B cell (primary cell): ENCODE measurements around the gene FAM184B. TPM values are rescaled to one million over a fixed set of nuclear protein-coding genes. Genes with fewer than 3 reads are reported as not detected.

Source experiments
- ATAC-seq: fragments of 200-7000 bp; cut with Tn5 transposase; one replicate; pipeline ENCODE4 v1.10.0; 2021; ENCODE audit warnings: low read depth, mild to moderate bottlenecking, moderate number of reproducible peaks, moderate library complexity
- CTCF ChIA-PET: fragments of 350-600 bp; sonication (Branson Sonifier 250); formaldehyde crosslinking; loops from one replicate; lab custom pipeline; 2021; ENCODE audit warnings: antibody characterized with exemption, inconsistent platforms; lab: Charles Lee
- POLR2A ChIA-PET: fragments of 350-600 bp; sonication (Branson Sonifier 250); formaldehyde crosslinking; loops from one replicate; lab custom pipeline; 2021; ENCODE audit warnings: antibody characterized with exemption; lab: Charles Lee
- DNase-seq: peaks from one replicate; pipeline ENCODE4 v3.0.0; 2013
- H2AFZ ChIP-seq: 2 replicates; pipeline ENCODE4 v1.6.1; 2012; ENCODE audit warnings: mild to moderate bottlenecking, low read depth, low read length; ENCODE audit not compliant: insufficient read depth, poor library complexity, severe bottlenecking
- H3K27ac ChIP-seq, 2 donors: 1 replicate in 1 of 2; 2 replicates in 1 of 2; pipeline ENCODE4 v1.5.1; 2012 to 2013; ENCODE audit warnings: low read length in 2 of 2, mild to moderate bottlenecking in 2 of 2, moderate library complexity in 1 of 2
- H3K27me3 ChIP-seq, 4 experiments: fragments of 200-600 bp in 1 of 4; sonication (generic) in 1 of 4; replicated peaks in 1 of 4; 1 replicate in 2 of 4; 2 replicates in 2 of 4; pipeline versions ENCODE4 v1.6.1 to v1.7.0; 2013 to 2016; ENCODE audit warnings: low read length in 3 of 4, mild to moderate bottlenecking in 2 of 4, mixed read lengths in 1 of 4, moderate library complexity in 1 of 4; ENCODE audit not compliant: insufficient read depth in 4 of 4, control insufficient read depth in 3 of 4; ENCODE audit errors: control extremely low read depth in 1 of 4
- H3K36me3 ChIP-seq, 2 experiments: replicated peaks in 1 of 2; 1 replicate in 1 of 2; 2 replicates in 1 of 2; pipeline versions ENCODE4 v1.6.1 to v1.7.1; 2013; ENCODE audit warnings: low read length in 1 of 2; ENCODE audit not compliant: insufficient read depth in 2 of 2, control insufficient read depth in 1 of 2; ENCODE audit errors: control extremely low read depth in 1 of 2, extremely low read depth in 1 of 2
- H3K4me1 ChIP-seq, 2 donors: fragments of 200-600 bp in 1 of 2; sonication (generic) in 1 of 2; 1 replicate in 1 of 2; 2 replicates in 1 of 2; pipeline versions ENCODE4 v1.5.1 to v1.6.1; 2013 to 2017; ENCODE audit warnings: low read length in 2 of 2; ENCODE audit not compliant: control insufficient read depth in 2 of 2, insufficient read depth in 2 of 2
- H3K4me2 ChIP-seq: replicated peaks from 2 replicates; pipeline ENCODE3; 2012; ENCODE audit warnings: mild to moderate bottlenecking, low read depth, low read length; ENCODE audit not compliant: poor library complexity, severe bottlenecking
- H3K4me3 ChIP-seq, 5 experiments: fragments of 200-600 bp in 1 of 5; sonication (generic) in 1 of 5; 1 replicate in 3 of 5; 2 replicates in 2 of 5; pipeline versions ENCODE4 v1.5.1 to v1.7.0; 2011 to 2016; ENCODE audit warnings: low read length in 4 of 5, mild to moderate bottlenecking in 4 of 5, low read depth in 2 of 5, control low read depth in 1 of 5, moderate library complexity in 1 of 5; ENCODE audit not compliant: insufficient read depth in 1 of 5; ENCODE audit errors: control extremely low read depth in 1 of 5, extremely low read depth in 1 of 5
- H3K79me2 ChIP-seq: fragments of 200-600 bp; sonication (generic); one replicate; pipeline ENCODE4 v1.6.0; 2016; ENCODE audit warnings: low read length; ENCODE audit not compliant: control insufficient read depth, insufficient read depth
- H3K9ac ChIP-seq: fragments of 200-600 bp; sonication (generic); 2 replicates; pipeline ENCODE4 v1.6.1; 2017; ENCODE audit warnings: mild to moderate bottlenecking, low read length, moderate library complexity
- H3K9me3 ChIP-seq, 3 donors: one replicate each; pipeline versions ENCODE4 v1.6.1 to v1.7.1; 2013; ENCODE audit warnings: low read length in 2 of 3; ENCODE audit not compliant: control insufficient read depth in 2 of 3, insufficient read depth in 1 of 3; ENCODE audit errors: control extremely low read depth in 1 of 3
- H4K20me1 ChIP-seq: 2 replicates; pipeline ENCODE4 v1.6.0; 2012; ENCODE audit warnings: mild to moderate bottlenecking, low read length; ENCODE audit not compliant: insufficient read depth, control insufficient read depth, poor library complexity, severe bottlenecking
- H3K27ac Mint-ChIP-seq: one replicate; pipeline ENCODE4 v1.8.0; 2021; ENCODE audit warnings: mixed read lengths
- H3K27me3 Mint-ChIP-seq: one replicate; pipeline ENCODE4 v1.8.0; 2021; ENCODE audit warnings: mixed read lengths
- H3K4me1 Mint-ChIP-seq: one replicate; pipeline ENCODE4 v1.8.0; 2021; ENCODE audit warnings: mixed read lengths
- H3K4me3 Mint-ChIP-seq: one replicate; pipeline ENCODE4 v1.8.0; 2021; ENCODE audit warnings: mixed read lengths
- H3K9me3 Mint-ChIP-seq: one replicate; pipeline ENCODE4 v1.8.0; 2022; ENCODE audit warnings: mixed read lengths; ENCODE audit not compliant: insufficient read depth
- EZH2 ChIP-seq: IDR thresholded peaks from 2 replicates; pipeline ENCODE4 v1.6.1; 2012; ENCODE audit warnings: borderline replicate concordance, low read depth, mild to moderate bottlenecking, moderate library complexity, low read length; ENCODE audit not compliant: insufficient read depth, poor library complexity, severe bottlenecking
- WGBS: methylation state at CpG from one replicate; pipeline ENCODE4 v1.1.5; 2013; ENCODE audit warnings: missing lambda C conversion rate; ENCODE audit not compliant: insufficient coverage; 5-methylcytosine and 5-hydroxymethylcytosine counted together
- intact Hi-C: fragments of 100-400 bp; cut with micrococcal nuclease; formaldehyde crosslinking; loops from one replicate; pipeline ENCODE4 v1.10.0; 2022
- polyA plus RNA-seq: library from polyadenylated mRNA; depleted of rRNA; stranded (reverse); fragments of >200 nt; gene quantifications from 2 replicates; pipeline ENCODE4 v1.2.3, GENCODE V29; 2012
- total RNA-seq, 2 donors: library from RNA; stranded (reverse); fragments of 120-200 nt in 1 of 2; gene quantifications; 1 replicate in 1 of 2; 2 replicates in 1 of 2; pipeline versions ENCODE4 v1.2.3 to v1.2.4, GENCODE V29; 2013 to 2022
- TF ChIP-seq, protein P1 (sequence below): fragments of 200-600 bp; IDR thresholded peaks from one replicate; pipeline ENCODE4 v1.8.0; 2022; ENCODE audit warnings: antibody characterized with exemption, mild to moderate bottlenecking

The FAM184B gene
- total and polyA plus RNA-seq, 2 donors (not counting 1 experiment from before 2014, with no cell fraction given): not detected

DNA sequence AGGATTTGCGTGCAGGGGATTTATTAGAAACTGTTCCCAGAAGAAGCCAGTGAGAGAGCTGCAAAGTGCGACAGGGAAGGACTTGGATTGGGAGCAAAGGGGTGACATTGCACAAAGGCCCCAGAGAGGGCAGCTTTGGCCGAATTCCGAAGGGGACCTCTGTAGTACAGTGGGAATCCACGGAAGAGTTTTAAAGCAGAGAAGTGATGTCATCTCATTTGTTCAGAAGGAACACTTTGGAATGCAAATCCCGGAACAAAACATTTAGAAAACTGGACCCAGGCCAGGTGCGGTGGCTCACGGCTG lies 71.7 kb downstream of the FAM184B start:
- H3K4me2 ChIP-seq: no peak overlapping the region
- H3K79me2 ChIP-seq: no peaks in the 10 kb centered on the region
- H3K27ac ChIP-seq: no peak overlapping the region
- H3K36me3 ChIP-seq: no peaks in the 10 kb centered on the region
- no peak overlapping the region for H3K4me3 ChIP-seq
- DNase-seq (no peak), ATAC-seq (no peak)
- Mint-ChIP-seq H3K4me3 (no peak overlapping the region), H3K27ac (no peak overlapping the region), H3K27me3 (peaks cover 6% of the 10 kb centered on the region), H3K9me3 (no peaks in the 10 kb centered on the region), H3K4me1 (no peaks in the 10 kb centered on the region)
- no peaks in the 10 kb centered on the region for H3K4me1 ChIP-seq
- TF ChIP-seq, protein P1, sequence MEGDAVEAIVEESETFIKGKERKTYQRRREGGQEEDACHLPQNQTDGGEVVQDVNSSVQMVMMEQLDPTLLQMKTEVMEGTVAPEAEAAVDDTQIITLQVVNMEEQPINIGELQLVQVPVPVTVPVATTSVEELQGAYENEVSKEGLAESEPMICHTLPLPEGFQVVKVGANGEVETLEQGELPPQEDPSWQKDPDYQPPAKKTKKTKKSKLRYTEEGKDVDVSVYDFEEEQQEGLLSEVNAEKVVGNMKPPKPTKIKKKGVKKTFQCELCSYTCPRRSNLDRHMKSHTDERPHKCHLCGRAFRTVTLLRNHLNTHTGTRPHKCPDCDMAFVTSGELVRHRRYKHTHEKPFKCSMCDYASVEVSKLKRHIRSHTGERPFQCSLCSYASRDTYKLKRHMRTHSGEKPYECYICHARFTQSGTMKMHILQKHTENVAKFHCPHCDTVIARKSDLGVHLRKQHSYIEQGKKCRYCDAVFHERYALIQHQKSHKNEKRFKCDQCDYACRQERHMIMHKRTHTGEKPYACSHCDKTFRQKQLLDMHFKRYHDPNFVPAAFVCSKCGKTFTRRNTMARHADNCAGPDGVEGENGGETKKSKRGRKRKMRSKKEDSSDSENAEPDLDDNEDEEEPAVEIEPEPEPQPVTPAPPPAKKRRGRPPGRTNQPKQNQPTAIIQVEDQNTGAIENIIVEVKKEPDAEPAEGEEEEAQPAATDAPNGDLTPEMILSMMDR: no peak
- TF ChIP-seq EZH2: no peak
- H4K20me1 ChIP-seq: no peaks in the 10 kb centered on the region
- no peaks in the 10 kb centered on the region for H3K27me3 ChIP-seq
- H3K9ac ChIP-seq: no peak overlapping the region
- H3K9me3 ChIP-seq: no peaks in the 10 kb centered on the region
- ChIA-PET POLR2A (no interaction called here), CTCF (interaction anchor here (0.7 kb wide), 1 partner anchor 98 kb away, joined by 3 read pairs; no protein-coding TSS in a partner anchor)
- no peak overlapping the region for H2AFZ ChIP-seq
- intact Hi-C loops: no loop called here
- WGBS: 94% methylated on average over 8 of the region's 8 CpGs

DNA sequence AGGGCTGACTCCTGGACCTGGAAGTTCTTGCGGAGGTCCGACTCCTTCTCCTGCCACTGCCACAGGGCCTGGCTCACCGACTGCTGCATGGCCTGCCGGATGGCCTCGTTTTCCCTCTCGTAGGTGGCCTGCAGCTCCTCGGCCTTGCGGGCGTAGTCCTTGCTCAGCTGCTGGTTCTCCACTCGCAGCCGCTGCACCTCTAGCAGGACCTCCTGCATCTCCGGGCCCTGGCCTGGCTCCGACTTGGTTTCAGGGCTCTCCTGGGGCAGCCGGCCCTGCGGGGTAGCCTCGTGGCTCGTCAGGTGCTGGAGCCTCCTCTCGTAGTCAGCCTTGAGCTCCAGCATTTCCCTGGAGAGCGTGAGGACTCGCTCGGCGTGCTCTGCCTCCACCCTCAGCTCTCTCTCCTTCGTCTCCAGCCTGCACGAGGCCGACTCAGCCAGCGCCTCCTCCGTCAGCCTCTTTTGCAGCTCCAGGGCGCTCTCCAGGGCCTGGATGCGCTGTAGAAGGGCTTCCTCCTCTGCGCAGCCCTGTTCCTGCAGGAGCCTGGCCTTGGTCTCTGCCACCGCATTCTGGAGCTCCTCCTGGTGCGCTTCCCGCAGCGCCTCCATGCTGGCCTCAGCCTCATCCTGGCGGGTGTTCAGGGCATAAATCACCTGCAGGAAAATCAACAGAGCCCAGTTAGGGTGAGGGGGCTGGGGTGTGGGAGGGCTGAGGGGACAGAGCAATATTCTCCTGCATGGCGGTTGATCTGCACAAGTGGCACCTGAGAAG lies 72.2 kb downstream of the FAM184B start:
- Histone ChIP-seq H3K4me1 (no peaks in the 10 kb centered on the region), H3K27me3 (no peaks in the 10 kb centered on the region), H3K36me3 (no peaks in the 10 kb centered on the region), H3K79me2 (no peaks in the 10 kb centered on the region), H3K9me3 (no peaks in the 10 kb centered on the region), H3K4me2 (no peak overlapping the region), H3K4me3 (no peak overlapping the region), H3K9ac (no peak overlapping the region), H4K20me1 (no peaks in the 10 kb centered on the region), H3K27ac (no peak overlapping the region), H2AFZ (no peak overlapping the region)
- Mint-ChIP-seq H3K9me3 (no peaks in the 10 kb centered on the region), H3K27me3 (peaks cover 6% of the 10 kb centered on the region), H3K27ac (no peak overlapping the region), H3K4me3 (no peak overlapping the region), H3K4me1 (no peaks in the 10 kb centered on the region)
- intact Hi-C loops: no loop called here
- 91% methylated on average over 36 of the region's 36 CpGs for WGBS
- ChIA-PET POLR2A (no interaction called here), CTCF (no interaction called here)
- ATAC-seq: no peak
- no peak for DNase-seq
- TF ChIP-seq, protein P1: no peak
- TF ChIP-seq EZH2: no peak
